ENCODE measurements around the gene FAM114A2.

Gene FAM114A2

GRCh38 chr5:153964191-153964879 lies 74.4 kb downstream of the FAM114A2 start:
- H3K27me3 ChIP-seq (replicated peaks; ENCODE audit: control insufficient read depth, insufficient read depth, low read length), result peaks cover 11% of the 10 kb centered on the region
- peaks cover 22% of the 10 kb centered on the region for H3K4me1 ChIP-seq (ENCODE audit: control insufficient read depth, insufficient read depth, low read length)
- peak overlapping the region; percentile 50 for H3K9ac ChIP-seq (ENCODE audit: low read length)
- H3K9me3 ChIP-seq (ENCODE audit: control insufficient read depth, low read length), result no peaks in the 10 kb centered on the region
- no peak for DNase-seq (ENCODE audit: low read depth)
- peak overlapping the region; percentile 64 for H3K4me3 ChIP-seq (ENCODE audit: low read length)
- no peaks in the 10 kb centered on the region for H3K36me3 ChIP-seq (ENCODE audit: control insufficient read depth, insufficient read depth, low read length, severe bottlenecking)

GRCh38 chr5:153960269-153961215 lies 78.2 kb downstream of the FAM114A2 start:
- Histone ChIP-seq H3K9me3 (ENCODE audit: control insufficient read depth, low read length) (peaks cover 2% of the 10 kb centered on the region), H3K4me1 (ENCODE audit: control insufficient read depth, insufficient read depth, low read length) (peaks cover 33% of the 10 kb centered on the region), H3K36me3 (ENCODE audit: control insufficient read depth, insufficient read depth, low read length, severe bottlenecking) (no peaks in the 10 kb centered on the region), H3K4me3 (ENCODE audit: low read length) (no peak overlapping the region), H3K9ac (ENCODE audit: low read length) (no peak overlapping the region), H3K27me3 (replicated peaks; ENCODE audit: control insufficient read depth, insufficient read depth, low read length) (peaks cover under 1% of the 10 kb centered on the region)
- no peak for DNase-seq (ENCODE audit: low read depth)

GRCh38 chr5:153959134-153959957 lies 79.4 kb downstream of the FAM114A2 start:
- H3K9me3 ChIP-seq (ENCODE audit: control insufficient read depth, low read length), result peaks cover 3% of the 10 kb centered on the region
- H3K4me3 ChIP-seq (ENCODE audit: low read length), result no peak overlapping the region
- H3K27me3 ChIP-seq (replicated peaks; ENCODE audit: control insufficient read depth, insufficient read depth, low read length), result no peaks in the 10 kb centered on the region
- H3K4me1 ChIP-seq (ENCODE audit: control insufficient read depth, insufficient read depth, low read length), result peaks cover 28% of the 10 kb centered on the region
- H3K36me3 ChIP-seq (ENCODE audit: control insufficient read depth, insufficient read depth, low read length, severe bottlenecking), result no peaks in the 10 kb centered on the region
- peak overlapping the region; percentile 61 for H3K9ac ChIP-seq (ENCODE audit: low read length)
- DNase-seq (ENCODE audit: low read depth), result peak; percentile 55

- peaks cover 43% of the 10 kb centered on the region for H3K4me1 ChIP-seq (ENCODE audit: control insufficient read depth, insufficient read depth, low read length)
- H3K27me3 ChIP-seq (replicated peaks; ENCODE audit: control insufficient read depth, insufficient read depth, low read length), result no peaks in the 10 kb centered on the region
- no peaks in the 10 kb centered on the region for H3K36me3 ChIP-seq (ENCODE audit: control insufficient read depth, insufficient read depth, low read length, severe bottlenecking)
- H3K4me3 ChIP-seq (ENCODE audit: low read length), result no peak overlapping the region
- peaks cover 3% of the 10 kb centered on the region for H3K9me3 ChIP-seq (ENCODE audit: control insufficient read depth, low read length)
- H3K9ac ChIP-seq (ENCODE audit: low read length), result no peak overlapping the region
- DNase-seq (ENCODE audit: low read depth), result no peak
Measured at GRCh38 chr5:153957205-153957604, 81.5 kb downstream of the FAM114A2 start.

- peak overlapping the region; percentile 68 for H3K9ac ChIP-seq (ENCODE audit: low read length)
- no peaks in the 10 kb centered on the region for H3K27me3 ChIP-seq (replicated peaks; ENCODE audit: control insufficient read depth, insufficient read depth, low read length)
- H3K4me3 ChIP-seq (ENCODE audit: low read length), result no peak overlapping the region
- peaks cover 3% of the 10 kb centered on the region for H3K9me3 ChIP-seq (ENCODE audit: control insufficient read depth, low read length)
- H3K4me1 ChIP-seq (ENCODE audit: control insufficient read depth, insufficient read depth, low read length), result peaks cover 18% of the 10 kb centered on the region
- no peaks in the 10 kb centered on the region for H3K36me3 ChIP-seq (ENCODE audit: control insufficient read depth, insufficient read depth, low read length, severe bottlenecking)
- DNase-seq (ENCODE audit: low read depth), result no peak
Measured at GRCh38 chr5:153953411-153953810, 85.3 kb downstream of the FAM114A2 start.

DNA sequence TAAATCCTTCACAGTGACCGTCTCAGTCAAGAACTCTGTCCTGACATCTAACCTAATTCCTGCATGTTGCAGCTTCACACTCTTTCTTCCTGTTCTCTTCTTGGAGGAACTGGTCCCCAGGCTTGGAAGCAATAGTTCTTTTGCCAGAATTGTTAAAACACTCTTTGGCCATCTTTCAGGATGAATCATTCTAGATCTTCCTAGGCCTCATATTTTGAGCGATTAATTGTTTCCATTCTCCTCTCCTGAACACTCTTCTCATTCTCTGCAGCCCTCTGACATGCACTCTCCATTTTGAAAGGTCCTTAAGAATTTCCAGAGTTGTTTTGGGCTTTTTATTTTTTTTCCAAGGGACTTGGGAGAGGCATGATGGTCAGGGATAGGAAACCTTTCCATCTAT lies 85.8 kb downstream of the FAM114A2 start:
- H3K4me1 ChIP-seq (ENCODE audit: control insufficient read depth, insufficient read depth, low read length), result peaks cover 16% of the 10 kb centered on the region
- H3K9ac ChIP-seq (ENCODE audit: low read length), result peak overlapping the region; percentile 68
- no peak overlapping the region for H3K4me3 ChIP-seq (ENCODE audit: low read length)
- peak; percentile 55 for DNase-seq (ENCODE audit: low read depth)
- H3K27me3 ChIP-seq (replicated peaks; ENCODE audit: control insufficient read depth, insufficient read depth, low read length), result no peaks in the 10 kb centered on the region
- no peaks in the 10 kb centered on the region for H3K36me3 ChIP-seq (ENCODE audit: control insufficient read depth, insufficient read depth, low read length, severe bottlenecking)
- H3K9me3 ChIP-seq (ENCODE audit: control insufficient read depth, low read length), result peaks cover 3% of the 10 kb centered on the region

GRCh38 chr5:153952057-153952456 lies 86.7 kb downstream of the FAM114A2 start:
- no peaks in the 10 kb centered on the region for H3K36me3 ChIP-seq (ENCODE audit: control insufficient read depth, insufficient read depth, low read length, severe bottlenecking)
- no peak overlapping the region for H3K9ac ChIP-seq (ENCODE audit: low read length)
- H3K4me1 ChIP-seq (ENCODE audit: control insufficient read depth, insufficient read depth, low read length), result peaks cover 16% of the 10 kb centered on the region
- H3K9me3 ChIP-seq (ENCODE audit: control insufficient read depth, low read length), result peaks cover 3% of the 10 kb centered on the region
- H3K27me3 ChIP-seq (replicated peaks; ENCODE audit: control insufficient read depth, insufficient read depth, low read length), result no peaks in the 10 kb centered on the region
- no peak overlapping the region for H3K4me3 ChIP-seq (ENCODE audit: low read length)
- DNase-seq (ENCODE audit: low read depth), result no peak

DNA sequence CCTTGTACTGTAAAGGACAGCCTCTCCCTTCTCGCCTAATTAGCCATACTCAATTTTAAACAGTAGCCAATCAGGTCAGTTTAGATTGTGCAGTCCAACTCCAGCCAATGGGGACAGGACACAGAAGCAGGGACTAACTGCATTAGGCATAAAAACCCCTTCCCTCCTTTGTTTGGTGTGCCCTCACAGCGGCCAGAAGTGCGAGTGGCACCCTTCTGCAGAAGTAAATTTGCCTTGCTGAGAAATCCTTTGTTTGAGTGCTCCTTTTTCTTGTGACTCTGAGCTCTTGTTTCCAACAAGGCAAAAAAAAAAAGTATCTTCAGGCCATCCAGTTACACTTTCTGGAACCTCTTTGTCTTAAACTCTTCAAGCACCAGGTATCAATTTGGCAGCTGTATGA lies 97.4 kb downstream of the FAM114A2 start:
- Histone ChIP-seq H3K9me3 (ENCODE audit: control insufficient read depth, low read length) (peaks cover 44% of the 10 kb centered on the region), H3K9ac (ENCODE audit: low read length) (no peak overlapping the region), H3K27me3 (replicated peaks; ENCODE audit: control insufficient read depth, insufficient read depth, low read length) (no peaks in the 10 kb centered on the region), H3K36me3 (ENCODE audit: control insufficient read depth, insufficient read depth, low read length, severe bottlenecking) (no peaks in the 10 kb centered on the region), H3K4me1 (ENCODE audit: control insufficient read depth, insufficient read depth, low read length) (no peaks in the 10 kb centered on the region), H3K4me3 (ENCODE audit: low read length) (peak overlapping the region; percentile 38)
- DNase-seq (ENCODE audit: low read depth), result no peak

Data from adipocyte (in vitro differentiated cells).